ENCODE data around the gene INO80C. TPM values are rescaled to one million over a fixed set of nuclear protein-coding genes. Genes with fewer than 3 reads are reported as not detected.

INO80C gene
- polyA plus RNA-seq: 10 to 100 TPM; 58.3 to 70.6 TPM

DNA sequence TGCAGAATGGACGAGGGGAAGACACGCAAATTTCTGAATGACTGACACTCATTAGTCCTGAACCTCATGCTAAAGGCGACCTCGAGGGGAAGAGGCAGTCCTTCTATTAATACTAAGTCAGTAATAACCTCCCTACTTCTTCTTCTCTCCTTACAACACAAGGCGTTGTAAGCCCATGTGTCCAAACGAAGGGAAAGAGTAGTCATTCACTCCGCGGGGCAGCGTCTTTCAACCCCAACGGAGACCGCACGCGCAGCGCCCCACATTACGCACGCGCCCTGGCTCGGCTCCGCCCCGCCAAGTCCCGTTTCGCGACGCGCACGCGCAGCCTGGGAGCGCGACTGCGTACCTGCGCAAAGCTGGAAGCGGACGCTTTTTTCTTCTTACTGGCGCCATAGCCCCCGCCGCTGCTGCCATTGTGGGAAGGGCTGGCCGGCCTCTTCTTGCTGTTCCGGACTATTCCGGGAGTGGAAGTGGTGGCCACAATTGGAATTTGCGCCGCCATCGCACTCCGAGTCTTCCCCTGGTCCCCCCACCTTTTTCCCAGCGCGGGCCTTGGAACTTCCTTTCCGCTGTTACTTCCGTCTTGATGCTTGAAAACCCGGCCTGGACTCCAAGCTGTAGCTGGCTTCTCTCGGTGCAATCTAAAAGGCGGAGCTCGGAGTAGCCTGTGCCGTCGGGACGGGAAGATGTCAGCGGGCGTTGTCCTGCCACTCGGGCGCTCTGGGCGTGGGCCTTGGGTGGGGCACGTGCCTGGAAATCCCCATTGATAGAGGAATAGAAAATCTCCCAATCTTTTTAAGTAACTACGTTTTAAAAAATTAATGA, at the start of gene INO80C:
TSS of gene INO80C (minus strand) at position 591 of the 828 bp plus-strand sequence. CDS start at position 505, 86 bp downstream.
- Histone ChIP-seq H3K4me3 (ENCODE audit: low read depth in 1 of 2, low read length in 2 of 2) (peak within 1 kb of the TSS; percentile 60 to 63), H3K9me3 (ENCODE audit: control insufficient read depth in 2 of 2, insufficient read depth in 1 of 2, low read depth in 1 of 2, low read length in 1 of 2) (no peaks in the 10 kb centered on the region), H3K36me3 (ENCODE audit: control insufficient read depth in 2 of 2, insufficient read depth in 2 of 2, low read length in 1 of 2) (no peaks in the 10 kb centered on the region), H3K27me3 (ENCODE audit: control insufficient read depth in 1 of 2, insufficient read depth in 2 of 2, low read length in 2 of 2) (no peaks in the 10 kb centered on the region), H3K4me1 (ENCODE audit: control insufficient read depth in 2 of 2, insufficient read depth in 2 of 2, low read length in 1 of 2) (peaks cover under 1 to 3% of the 10 kb centered on the region in 2 donors), H3K27ac (ENCODE audit: low read depth in 2 of 2, low read length in 1 of 2) (peak within 1 kb of the TSS; percentile 96 to 100)
- WGBS, 2 donors: 1% methylated on average over 61 of the region's 61 CpGs

DNA sequence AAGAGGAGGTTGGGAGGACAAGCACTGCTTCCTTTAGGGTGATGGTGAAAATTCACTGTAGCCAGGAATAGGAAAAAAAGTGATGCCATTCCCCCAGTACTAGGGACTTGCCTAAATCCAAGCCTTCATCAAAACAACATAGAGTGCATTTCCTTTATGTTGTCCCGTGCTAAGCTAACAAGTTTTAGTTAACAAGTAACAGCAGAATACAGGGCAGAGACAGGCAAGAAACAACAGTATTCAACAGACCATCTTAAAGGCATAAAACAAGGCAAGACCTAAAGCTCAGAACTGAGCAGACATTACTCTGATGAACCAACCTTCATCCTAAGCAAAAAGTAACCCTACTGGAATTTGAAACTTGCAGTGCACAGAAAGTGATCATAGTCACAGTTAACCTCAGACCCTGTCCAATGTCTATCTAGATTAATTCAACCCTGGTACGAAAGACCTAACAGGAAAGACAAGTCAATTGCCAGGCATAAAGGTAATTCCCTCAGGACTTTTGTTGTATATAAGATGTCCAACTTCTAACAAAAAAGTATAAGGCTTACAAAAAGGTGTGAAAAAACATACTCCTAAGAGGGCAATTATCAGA, 49.3 kb upstream of the INO80C start:
- Histone ChIP-seq H3K27ac (ENCODE audit: low read depth in 2 of 2, low read length in 1 of 2) (no peak overlapping the region), H3K36me3 (ENCODE audit: control insufficient read depth in 2 of 2, insufficient read depth in 2 of 2, low read length in 1 of 2) (no peaks in the 10 kb centered on the region), H3K4me1 (ENCODE audit: control insufficient read depth in 2 of 2, insufficient read depth in 2 of 2, low read length in 1 of 2) (no peaks in the 10 kb centered on the region), H3K4me3 (ENCODE audit: low read depth in 1 of 2, low read length in 2 of 2) (no peak overlapping the region), H3K9me3 (ENCODE audit: control insufficient read depth in 2 of 2, insufficient read depth in 1 of 2, low read depth in 1 of 2, low read length in 1 of 2) (no peaks in the 10 kb centered on the region), H3K27me3 (ENCODE audit: control insufficient read depth in 1 of 2, insufficient read depth in 2 of 2, low read length in 2 of 2) (no peaks in the 10 kb centered on the region)
- WGBS, 2 donors: 79 to 83% methylated on average over 2 of the region's 2 CpGs

- H3K36me3 ChIP-seq (ENCODE audit: control insufficient read depth in 2 of 2, insufficient read depth in 2 of 2, low read length in 1 of 2): no peaks in the 10 kb centered on the region
- no peak overlapping the region for H3K27ac ChIP-seq (ENCODE audit: low read depth in 2 of 2, low read length in 1 of 2)
- no peaks in the 10 kb centered on the region for H3K4me1 ChIP-seq (ENCODE audit: control insufficient read depth in 2 of 2, insufficient read depth in 2 of 2, low read length in 1 of 2)
- H3K9me3 ChIP-seq (ENCODE audit: control insufficient read depth in 2 of 2, insufficient read depth in 1 of 2, low read depth in 1 of 2, low read length in 1 of 2): no peaks in the 10 kb centered on the region
- H3K4me3 ChIP-seq (ENCODE audit: low read depth in 1 of 2, low read length in 2 of 2): no peak overlapping the region
- no peaks in the 10 kb centered on the region for H3K27me3 ChIP-seq (ENCODE audit: control insufficient read depth in 1 of 2, insufficient read depth in 2 of 2, low read length in 2 of 2)
Observed at GRCh38 chr18:35542356-35542755, 44.6 kb upstream of the INO80C start.

DNA sequence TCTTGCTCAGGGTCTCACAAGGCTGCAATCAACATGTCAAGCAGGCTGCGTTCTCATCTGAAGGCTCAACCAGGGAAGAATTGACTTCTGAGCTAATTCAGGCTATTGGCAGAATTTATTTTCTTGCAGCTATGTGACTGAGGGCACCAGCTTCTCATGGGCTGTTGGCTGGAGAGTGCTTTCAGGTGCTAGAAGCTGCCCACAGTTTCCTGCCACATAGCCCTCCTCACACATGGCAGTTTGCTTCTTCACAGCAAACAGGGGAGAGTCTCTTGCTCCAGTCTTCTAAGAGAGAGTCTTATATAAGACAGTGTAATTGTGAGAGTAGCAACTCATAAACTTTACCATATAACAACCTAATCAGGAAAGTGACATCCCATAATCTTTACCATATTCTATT, 37.5 kb upstream of the INO80C start:
- no peak overlapping the region for H3K27ac ChIP-seq (ENCODE audit: low read depth in 2 of 2, low read length in 1 of 2)
- H3K9me3 ChIP-seq (ENCODE audit: control insufficient read depth in 2 of 2, insufficient read depth in 1 of 2, low read depth in 1 of 2, low read length in 1 of 2): peaks cover 3% of the 10 kb centered on the region in 2 donors
- no peaks in the 10 kb centered on the region for H3K36me3 ChIP-seq (ENCODE audit: control insufficient read depth in 2 of 2, insufficient read depth in 2 of 2, low read length in 1 of 2)
- whole genome bisulfite sequencing, 2 donors: 95 to 98% methylated on average over 1 of the region's 1 CpG
- no peak overlapping the region for H3K4me3 ChIP-seq (ENCODE audit: low read depth in 1 of 2, low read length in 2 of 2)
- H3K4me1 ChIP-seq (ENCODE audit: control insufficient read depth in 2 of 2, insufficient read depth in 2 of 2, low read length in 1 of 2): no peaks in the 10 kb centered on the region
- no peaks in the 10 kb centered on the region for H3K27me3 ChIP-seq (ENCODE audit: control insufficient read depth in 1 of 2, insufficient read depth in 2 of 2, low read length in 2 of 2)

- no peaks in the 10 kb centered on the region for H3K36me3 ChIP-seq (ENCODE audit: control insufficient read depth in 2 of 2, insufficient read depth in 2 of 2, low read length in 1 of 2)
- H3K4me1 ChIP-seq (ENCODE audit: control insufficient read depth in 2 of 2, insufficient read depth in 2 of 2, low read length in 1 of 2): no peaks in the 10 kb centered on the region
- no peak overlapping the region for H3K4me3 ChIP-seq (ENCODE audit: low read depth in 1 of 2, low read length in 2 of 2)
- H3K9me3 ChIP-seq (ENCODE audit: control insufficient read depth in 2 of 2, insufficient read depth in 1 of 2, low read depth in 1 of 2, low read length in 1 of 2): peaks cover 3% of the 10 kb centered on the region in 2 donors
- no peaks in the 10 kb centered on the region for H3K27me3 ChIP-seq (ENCODE audit: control insufficient read depth in 1 of 2, insufficient read depth in 2 of 2, low read length in 2 of 2)
- no peak overlapping the region for H3K27ac ChIP-seq (ENCODE audit: low read depth in 2 of 2, low read length in 1 of 2)
- 83 to 90% methylated on average over 2 of the region's 2 CpGs for WGBS, 2 donors
Observed at GRCh38 chr18:35533916-35534405, 36.2 kb upstream of the INO80C start.

DNA sequence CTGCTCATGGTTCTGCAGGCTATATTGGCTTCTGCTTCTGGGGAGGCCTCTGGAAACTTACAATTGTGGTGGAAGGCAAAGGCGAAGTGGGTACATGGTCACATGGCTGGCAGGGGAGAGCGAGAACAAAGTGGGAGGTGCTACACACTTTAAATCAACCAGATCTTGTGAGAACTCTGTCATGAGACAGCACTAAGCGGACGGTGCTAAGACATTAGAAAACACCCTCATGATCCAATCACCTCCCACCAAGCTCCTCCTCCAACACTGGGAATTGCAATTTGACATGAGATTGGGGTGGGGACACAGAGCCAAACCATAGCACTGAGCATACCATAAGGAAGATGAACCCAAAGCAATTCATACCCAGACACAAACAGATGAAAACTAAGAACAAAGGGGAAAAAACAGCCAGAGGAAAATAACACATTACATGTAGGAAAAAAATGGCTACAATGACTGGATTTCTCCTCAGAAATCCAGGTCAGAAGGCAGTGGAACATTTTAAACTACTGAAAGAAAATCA, 31.1 kb upstream of the INO80C start:
- 72 to 81% methylated on average over 4 of the region's 4 CpGs for WGBS, 2 donors
- Histone ChIP-seq H3K9me3 (ENCODE audit: control insufficient read depth in 2 of 2, insufficient read depth in 1 of 2, low read depth in 1 of 2, low read length in 1 of 2) (no peaks in the 10 kb centered on the region), H3K27me3 (ENCODE audit: control insufficient read depth in 1 of 2, insufficient read depth in 2 of 2, low read length in 2 of 2) (no peaks in the 10 kb centered on the region), H3K4me3 (ENCODE audit: low read depth in 1 of 2, low read length in 2 of 2) (no peak overlapping the region), H3K36me3 (ENCODE audit: control insufficient read depth in 2 of 2, insufficient read depth in 2 of 2, low read length in 1 of 2) (no peaks in the 10 kb centered on the region), H3K4me1 (ENCODE audit: control insufficient read depth in 2 of 2, insufficient read depth in 2 of 2, low read length in 1 of 2) (no peaks in the 10 kb centered on the region), H3K27ac (ENCODE audit: low read depth in 2 of 2, low read length in 1 of 2) (no peak overlapping the region)

- H3K4me1 ChIP-seq (ENCODE audit: control insufficient read depth in 2 of 2, insufficient read depth in 2 of 2, low read length in 1 of 2): peaks cover 0 to 2% of the 10 kb centered on the region in 2 donors
- H3K4me3 ChIP-seq (ENCODE audit: low read depth in 1 of 2, low read length in 2 of 2): no peak overlapping the region
- no peaks in the 10 kb centered on the region for H3K9me3 ChIP-seq (ENCODE audit: control insufficient read depth in 2 of 2, insufficient read depth in 1 of 2, low read depth in 1 of 2, low read length in 1 of 2)
- 15 to 22% methylated on average over 5 of the region's 5 CpGs for WGBS, 2 donors
- H3K36me3 ChIP-seq (ENCODE audit: control insufficient read depth in 2 of 2, insufficient read depth in 2 of 2, low read length in 1 of 2): no peaks in the 10 kb centered on the region
- H3K27me3 ChIP-seq (ENCODE audit: control insufficient read depth in 1 of 2, insufficient read depth in 2 of 2, low read length in 2 of 2): no peaks in the 10 kb centered on the region
- H3K27ac ChIP-seq (ENCODE audit: low read depth in 2 of 2, low read length in 1 of 2): peak overlapping the region in 1 of 2 donors; percentile 9
Observed at GRCh38 chr18:35526495-35527059, 28.8 kb upstream of the INO80C start.

DNA sequence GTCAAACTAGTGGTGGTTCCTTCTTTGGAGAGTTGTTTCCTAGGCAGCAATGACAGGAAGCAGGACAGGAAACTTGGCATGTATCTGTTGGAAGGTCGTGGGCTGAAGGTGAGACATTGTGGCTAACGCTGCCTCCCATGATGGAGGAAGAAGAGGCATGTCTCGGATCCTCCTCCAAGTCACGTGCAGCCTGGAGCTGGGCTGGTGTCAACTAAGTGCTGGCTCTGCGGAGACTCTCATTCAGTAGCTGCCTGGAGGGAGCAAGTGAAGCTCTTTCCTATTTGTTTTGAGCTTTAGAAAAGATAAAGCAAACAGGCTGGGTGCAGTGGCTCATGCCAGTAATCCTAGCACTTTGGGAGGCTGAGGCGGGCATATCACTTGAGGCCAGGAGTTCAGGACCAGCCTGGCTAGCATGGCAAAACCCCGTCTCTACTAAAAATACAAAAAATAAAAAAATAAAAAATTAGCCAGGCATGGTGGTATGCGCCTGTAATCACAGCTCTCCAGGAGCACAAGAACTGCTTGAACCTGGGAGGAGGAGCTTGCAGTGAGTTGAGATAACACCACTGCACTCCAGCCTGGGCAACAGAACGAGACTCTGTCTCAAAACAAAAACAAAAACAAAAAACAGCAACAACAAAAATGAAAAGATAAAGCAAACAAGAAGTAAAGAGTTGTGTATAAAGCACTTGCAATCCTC, 28.2 kb upstream of the INO80C start:
- no peaks in the 10 kb centered on the region for H3K9me3 ChIP-seq (ENCODE audit: control insufficient read depth in 2 of 2, insufficient read depth in 1 of 2, low read depth in 1 of 2, low read length in 1 of 2)
- H3K4me1 ChIP-seq (ENCODE audit: control insufficient read depth in 2 of 2, insufficient read depth in 2 of 2, low read length in 1 of 2): peaks cover 0 to 2% of the 10 kb centered on the region in 2 donors
- no peaks in the 10 kb centered on the region for H3K27me3 ChIP-seq (ENCODE audit: control insufficient read depth in 1 of 2, insufficient read depth in 2 of 2, low read length in 2 of 2)
- no peak overlapping the region for H3K4me3 ChIP-seq (ENCODE audit: low read depth in 1 of 2, low read length in 2 of 2)
- no peaks in the 10 kb centered on the region for H3K36me3 ChIP-seq (ENCODE audit: control insufficient read depth in 2 of 2, insufficient read depth in 2 of 2, low read length in 1 of 2)
- WGBS, 2 donors: 26 to 29% methylated on average over 9 of the region's 9 CpGs
- peak overlapping the region in 1 of 2 donors; percentile 34 for H3K27ac ChIP-seq (ENCODE audit: low read depth in 2 of 2, low read length in 1 of 2)

DNA sequence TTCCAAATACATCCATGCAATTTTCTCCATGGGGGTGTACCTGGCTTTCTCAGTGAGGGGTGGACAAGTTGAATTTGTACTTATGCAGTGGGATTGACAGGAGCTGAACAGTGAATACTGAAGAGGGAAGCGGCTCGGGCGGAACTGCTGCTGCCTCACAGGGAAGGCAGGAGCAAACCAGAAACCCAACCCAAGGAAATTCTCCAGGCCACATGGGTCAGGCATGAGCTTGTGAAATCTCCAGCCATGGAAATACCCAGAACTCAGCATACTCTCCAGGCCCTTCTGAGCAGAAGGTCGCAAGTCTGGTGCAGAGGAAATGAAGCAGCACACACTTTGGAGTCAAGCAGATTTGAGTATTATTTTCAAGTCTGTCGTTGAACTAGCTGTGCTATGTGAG, 26.5 kb upstream of the INO80C start:
- no peaks in the 10 kb centered on the region for H3K9me3 ChIP-seq (ENCODE audit: control insufficient read depth in 2 of 2, insufficient read depth in 1 of 2, low read depth in 1 of 2, low read length in 1 of 2)
- 73 to 77% methylated on average over 5 of the region's 5 CpGs for WGBS, 2 donors
- H3K4me1 ChIP-seq (ENCODE audit: control insufficient read depth in 2 of 2, insufficient read depth in 2 of 2, low read length in 1 of 2): peaks cover 0 to 2% of the 10 kb centered on the region in 2 donors
- no peak overlapping the region for H3K4me3 ChIP-seq (ENCODE audit: low read depth in 1 of 2, low read length in 2 of 2)
- H3K27ac ChIP-seq (ENCODE audit: low read depth in 2 of 2, low read length in 1 of 2): no peak overlapping the region
- no peaks in the 10 kb centered on the region for H3K36me3 ChIP-seq (ENCODE audit: control insufficient read depth in 2 of 2, insufficient read depth in 2 of 2, low read length in 1 of 2)
- no peaks in the 10 kb centered on the region for H3K27me3 ChIP-seq (ENCODE audit: control insufficient read depth in 1 of 2, insufficient read depth in 2 of 2, low read length in 2 of 2)

Data from esophagus (tissue), 2 donors.